A673 (cell line): ENCODE data around the gene FKBP11. TPM values are rescaled to one million over a fixed set of nuclear protein-coding genes. Genes with fewer than 3 reads are reported as not detected.

Experiments
- BruUV-seq: library from RNA; stranded (reverse); fragments of 400-500 nt; replicated peaks from 2 replicates; lab custom pipeline; 2021; lab: Mats Ljungman, UMichigan
- CTCF ChIA-PET: fragments of 300-600 bp; sonication (Branson Sonifier 250); formaldehyde crosslinking; loops from one replicate; lab custom pipeline; 2022; ENCODE audit warnings: antibody characterized with exemption; lab: Charles Lee
- POLR2A ChIA-PET: fragments of 300-600 bp; sonication (Branson Sonifier 250); formaldehyde crosslinking; loops from one replicate; lab custom pipeline; 2022; ENCODE audit warnings: antibody characterized with exemption; ENCODE audit not compliant: low non-redundant PET; lab: Charles Lee
- DNase-seq: peaks from one replicate; pipeline ENCODE4 v3.0.0-alpha.2; 2015; ENCODE audit warnings: low spot score
- H3K27ac ChIP-seq: fragments of 200-600 bp; sonication (generic); 2 replicates; pipeline ENCODE4 v1.5.1; 2016; ENCODE audit warnings: mixed run types, low read depth, mild to moderate bottlenecking, mixed read lengths, antibody characterized with exemption, low read length; ENCODE audit not compliant: poor library complexity, severe bottlenecking
- H3K27me3 ChIP-seq: fragments of 200-600 bp; sonication (generic); replicated peaks from 2 replicates; pipeline ENCODE4 v1.6.1; 2017; ENCODE audit warnings: mixed run types, low read depth, mild to moderate bottlenecking, mixed read lengths, antibody characterized with exemption, low read length; ENCODE audit not compliant: insufficient read depth, poor library complexity
- H3K36me3 ChIP-seq: fragments of 200-600 bp; sonication (generic); 2 replicates; pipeline ENCODE4 v1.6.1; 2016; ENCODE audit warnings: mixed run types, mild to moderate bottlenecking, mixed read lengths, antibody characterized with exemption, low read length; ENCODE audit not compliant: insufficient read depth, poor library complexity, severe bottlenecking
- H3K4me1 ChIP-seq: fragments of 200-600 bp; sonication (generic); 2 replicates; pipeline ENCODE4 v1.6.1; 2017; ENCODE audit warnings: mixed run types, mild to moderate bottlenecking, mixed read lengths, antibody characterized with exemption, low read length; ENCODE audit not compliant: insufficient read depth, poor library complexity, severe bottlenecking
- H3K4me3 ChIP-seq: fragments of 200-600 bp; sonication (generic); 2 replicates; pipeline ENCODE4 v1.5.1; 2016; ENCODE audit warnings: low read depth, mixed run types, mild to moderate bottlenecking, mixed read lengths, low read length; ENCODE audit not compliant: poor library complexity, severe bottlenecking
- H3K9me3 ChIP-seq: fragments of 200-600 bp; sonication (generic); 2 replicates; pipeline ENCODE4 v1.6.1; 2016; ENCODE audit warnings: mixed run types, low read depth, mild to moderate bottlenecking, mixed read lengths, antibody characterized with exemption, low read length; ENCODE audit not compliant: poor library complexity, severe bottlenecking
- EZH2 ChIP-seq: fragments of 200-600 bp; sonication (generic); IDR thresholded peaks from 2 replicates; pipeline ENCODE4 v1.6.1; 2017; ENCODE audit warnings: borderline replicate concordance, low read depth, mild to moderate bottlenecking, mixed read lengths, antibody characterized with exemption, low read length; ENCODE audit not compliant: poor library complexity, severe bottlenecking
- intact Hi-C: fragments of 100-400 bp; cut with micrococcal nuclease; formaldehyde crosslinking; loops from one replicate; pipeline ENCODE4 v1.10.0; 2022; ENCODE audit not compliant: unreplicated experiment
- total RNA-seq: library from RNA; stranded (reverse); gene quantifications from 2 replicates; pipeline ENCODE4 v1.2.3, GENCODE V29; 2021
- TF ChIP-seq, protein P1 (sequence below): fragments of 300-800, 200-600 bp; sonication (generic); conservative IDR thresholded peaks from 2 replicates; pipeline ENCODE4 v1.5.1; 2017; ENCODE audit warnings: low read depth, mild to moderate bottlenecking, antibody characterized with exemption, low read length, moderate library complexity, mixed read lengths

FKBP11 gene
- total RNA-seq, 1 experiment from 2014 or later, result 32.5 TPM

- no peak for TF ChIP-seq EZH2
- TF ChIP-seq, protein P1, sequence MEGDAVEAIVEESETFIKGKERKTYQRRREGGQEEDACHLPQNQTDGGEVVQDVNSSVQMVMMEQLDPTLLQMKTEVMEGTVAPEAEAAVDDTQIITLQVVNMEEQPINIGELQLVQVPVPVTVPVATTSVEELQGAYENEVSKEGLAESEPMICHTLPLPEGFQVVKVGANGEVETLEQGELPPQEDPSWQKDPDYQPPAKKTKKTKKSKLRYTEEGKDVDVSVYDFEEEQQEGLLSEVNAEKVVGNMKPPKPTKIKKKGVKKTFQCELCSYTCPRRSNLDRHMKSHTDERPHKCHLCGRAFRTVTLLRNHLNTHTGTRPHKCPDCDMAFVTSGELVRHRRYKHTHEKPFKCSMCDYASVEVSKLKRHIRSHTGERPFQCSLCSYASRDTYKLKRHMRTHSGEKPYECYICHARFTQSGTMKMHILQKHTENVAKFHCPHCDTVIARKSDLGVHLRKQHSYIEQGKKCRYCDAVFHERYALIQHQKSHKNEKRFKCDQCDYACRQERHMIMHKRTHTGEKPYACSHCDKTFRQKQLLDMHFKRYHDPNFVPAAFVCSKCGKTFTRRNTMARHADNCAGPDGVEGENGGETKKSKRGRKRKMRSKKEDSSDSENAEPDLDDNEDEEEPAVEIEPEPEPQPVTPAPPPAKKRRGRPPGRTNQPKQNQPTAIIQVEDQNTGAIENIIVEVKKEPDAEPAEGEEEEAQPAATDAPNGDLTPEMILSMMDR, result no peak
- intact Hi-C loops, result no loop called here
- Histone ChIP-seq H3K27me3 (peaks cover 56% of the 10 kb centered on the region), H3K36me3 (no peaks in the 10 kb centered on the region), H3K9me3 (no peaks in the 10 kb centered on the region), H3K4me1 (peaks cover 16% of the 10 kb centered on the region), H3K27ac (no peak overlapping the region), H3K4me3 (no peak overlapping the region)
- ChIA-PET CTCF (interaction anchor here (0.7 to 0.8 kb wide), 2 partner anchors 16 to 274 kb away, joined by 3 to 4 read pairs; partner anchors contain the start of gene ARF3), POLR2A (no interaction called here)
- DNase-seq, result no peak
- no TSS peak for BruUV-seq
These were observed 47.7 kb upstream of the FKBP11 start for GRCh38 chr12:48972952-48973483.

GRCh38 chr12:48972213-48972951 lies 47.1 kb upstream of the FKBP11 start:
- CTCF ChIA-PET, result interaction anchor here (0.8 kb wide), 1 partner anchor 15 kb away, joined by 4 read pairs; the partner anchor contains the start of gene ARF3
- TF ChIP-seq, protein P1, result no peak
- TF ChIP-seq EZH2, result no peak
- no peak for DNase-seq
- intact Hi-C loops, result no loop called here
- no TSS peak for BruUV-seq
- peaks cover 49% of the 10 kb centered on the region for H3K27me3 ChIP-seq
- POLR2A ChIA-PET, result no interaction called here
- no peak overlapping the region for H3K27ac ChIP-seq
- peak overlapping the region; percentile 46 for H3K4me3 ChIP-seq
- peaks cover 16% of the 10 kb centered on the region for H3K4me1 ChIP-seq
- no peaks in the 10 kb centered on the region for H3K9me3 ChIP-seq
- no peaks in the 10 kb centered on the region for H3K36me3 ChIP-seq

DNA sequence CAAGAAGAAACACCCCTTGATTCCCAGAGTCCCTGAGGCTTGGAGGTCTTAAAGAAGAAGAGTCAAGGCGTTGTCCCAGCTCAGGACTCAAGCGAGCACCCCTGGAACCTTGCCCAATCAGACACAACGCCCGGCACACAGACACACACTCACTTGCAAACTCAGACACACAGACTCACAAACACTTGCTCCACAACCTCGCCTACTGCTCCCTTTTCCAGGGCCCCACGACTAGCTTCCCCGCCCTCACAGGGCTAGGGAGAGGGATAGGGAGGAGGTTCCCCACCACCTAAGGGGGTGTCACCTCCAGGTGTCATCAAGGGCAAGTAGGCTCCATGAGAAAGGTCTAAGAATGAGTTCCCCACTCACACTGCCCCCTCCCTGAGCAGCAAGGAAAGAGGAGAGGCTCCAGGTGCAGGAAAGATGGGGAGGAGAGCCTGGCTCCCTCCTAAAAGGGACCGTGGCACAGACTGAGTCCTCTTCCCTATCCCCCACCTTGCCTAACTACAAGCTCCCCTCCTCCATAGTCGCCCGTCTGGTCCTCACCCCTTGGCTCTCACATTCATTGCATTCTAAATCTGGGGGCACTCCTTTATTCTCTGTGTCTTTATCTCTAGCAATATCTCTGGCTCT lies 45.5 kb upstream of the FKBP11 start:
- H3K4me3 ChIP-seq, result peak overlapping the region; percentile 46
- H3K9me3 ChIP-seq, result no peaks in the 10 kb centered on the region
- POLR2A ChIA-PET, result no interaction called here
- no TSS peak for BruUV-seq
- H3K27ac ChIP-seq, result no peak overlapping the region
- no peak for DNase-seq
- peaks cover 45% of the 10 kb centered on the region for H3K27me3 ChIP-seq
- CTCF ChIA-PET, result interaction anchor here (0.7 kb wide), 2 partner anchors 90 to 218 kb away, joined by 7 to 11 read pairs; no protein-coding TSS in a partner anchor
- TF ChIP-seq EZH2, result no peak
- TF ChIP-seq, protein P1, result no peak
- peaks cover 16% of the 10 kb centered on the region for H3K4me1 ChIP-seq
- intact Hi-C loops, result no loop called here
- H3K36me3 ChIP-seq, result no peaks in the 10 kb centered on the region
